Osteoblast (primary cell): Measurements from ENCODE around the gene LYPLAL1. TPM values are rescaled to one million over a fixed set of nuclear protein-coding genes. Genes with fewer than 3 reads are reported as not detected.

ENCODE experiments used
- DNase-seq: peaks from one replicate; pipeline ENCODE4 v3.0.0; 2011; ENCODE audit warnings: low spot score, mixed read lengths; ENCODE audit not compliant: insufficient read length; ENCODE audit errors: missing footprints
- H2AFZ ChIP-seq: 2 replicates; pipeline ENCODE4 v1.6.0; 2011; ENCODE audit warnings: mild to moderate bottlenecking, low read length
- H3K27ac ChIP-seq: 2 replicates; pipeline ENCODE4 v1.5.1; 2011; ENCODE audit warnings: mild to moderate bottlenecking, low read depth, low read length, moderate library complexity
- H3K27me3 ChIP-seq: 2 replicates; pipeline ENCODE4 v1.6.0; 2012; ENCODE audit warnings: mild to moderate bottlenecking, control low read depth, inconsistent platforms, low read length, moderate library complexity; ENCODE audit not compliant: insufficient read depth
- H3K36me3 ChIP-seq: 2 replicates; pipeline ENCODE4 v1.5.1; 2011; ENCODE audit warnings: mild to moderate bottlenecking, low read length, control low read depth, moderate library complexity; ENCODE audit not compliant: insufficient read depth
- H3K4me1 ChIP-seq: 2 replicates; pipeline ENCODE4 v1.5.1; 2011; ENCODE audit warnings: mild to moderate bottlenecking, low read length, control low read depth, moderate library complexity; ENCODE audit not compliant: insufficient read depth
- H3K4me2 ChIP-seq: 2 replicates; pipeline ENCODE4 v1.6.0; 2011; ENCODE audit warnings: mild to moderate bottlenecking, low read length; ENCODE audit not compliant: insufficient read depth
- H3K4me3 ChIP-seq: fragments of 200-600 bp; sonication (generic); 3 replicates; pipeline ENCODE4 v1.5.1; 2012; ENCODE audit warnings: mild to moderate bottlenecking, low read length, inconsistent platforms; ENCODE audit not compliant: insufficient read depth
- H3K79me2 ChIP-seq: 2 replicates; pipeline ENCODE4 v1.6.0; 2012; ENCODE audit warnings: mild to moderate bottlenecking, low read length, control low read depth, inconsistent platforms; ENCODE audit not compliant: insufficient read depth
- H3K9me3 ChIP-seq: 2 replicates; pipeline ENCODE4 v1.5.1; 2011; ENCODE audit warnings: low read depth, low read length, control low read depth
- H4K20me1 ChIP-seq: 2 replicates; pipeline ENCODE4 v1.6.0; 2012; ENCODE audit warnings: mild to moderate bottlenecking, low read length, control low read depth; ENCODE audit not compliant: insufficient read depth
- CTCF ChIP-seq: IDR thresholded peaks from 2 replicates; pipeline ENCODE4 v1.5.1; 2011; ENCODE audit warnings: mild to moderate bottlenecking, low read depth, low read length, moderate library complexity; ENCODE audit errors: extremely low read depth
- total RNA-seq: library from RNA; depleted of rRNA; stranded (reverse); fragments of >200 nt; gene quantifications from 2 replicates; pipeline ENCODE4 v1.2.3, GENCODE V29; 2012

LYPLAL1 gene
- total RNA-seq, 1 donor: 33.7 TPM

- Histone ChIP-seq H3K4me3 (no peak overlapping the region), H3K9me3 (no peaks in the 10 kb centered on the region), H3K79me2 (no peaks in the 10 kb centered on the region), H2AFZ (no peak overlapping the region), H3K4me2 (no peak overlapping the region), H3K36me3 (no peaks in the 10 kb centered on the region), H3K27ac (no peak overlapping the region), H4K20me1 (no peaks in the 10 kb centered on the region), H3K27me3 (no peaks in the 10 kb centered on the region), H3K4me1 (no peaks in the 10 kb centered on the region)
- TF ChIP-seq CTCF: no peak
- DNase-seq: no peak
These were observed 28.9 kb downstream of the LYPLAL1 start for GRCh38 chr1:219202567-219202966.

- no peaks in the 10 kb centered on the region for H3K79me2 ChIP-seq
- H3K27ac ChIP-seq: no peak overlapping the region
- no peak overlapping the region for H3K4me2 ChIP-seq
- H3K4me3 ChIP-seq: no peak overlapping the region
- H3K27me3 ChIP-seq: no peaks in the 10 kb centered on the region
- no peaks in the 10 kb centered on the region for H3K4me1 ChIP-seq
- no peak for DNase-seq
- H3K9me3 ChIP-seq: no peaks in the 10 kb centered on the region
- no peaks in the 10 kb centered on the region for H3K36me3 ChIP-seq
- no peaks in the 10 kb centered on the region for H4K20me1 ChIP-seq
- no peak overlapping the region for H2AFZ ChIP-seq
- TF ChIP-seq CTCF: no peak
These were observed 32.7 kb downstream of the LYPLAL1 start for GRCh38 chr1:219206350-219206749.

- Histone ChIP-seq H2AFZ (no peak overlapping the region), H3K27me3 (no peaks in the 10 kb centered on the region), H3K27ac (no peak overlapping the region), H3K9me3 (no peaks in the 10 kb centered on the region), H4K20me1 (no peaks in the 10 kb centered on the region), H3K79me2 (no peaks in the 10 kb centered on the region), H3K4me2 (no peak overlapping the region), H3K4me3 (no peak overlapping the region), H3K4me1 (no peaks in the 10 kb centered on the region), H3K36me3 (peaks cover 6% of the 10 kb centered on the region)
- TF ChIP-seq CTCF: no peak
- DNase-seq: no peak
These were observed 35.9 kb downstream of the LYPLAL1 start for GRCh38 chr1:219209578-219209977.

- Histone ChIP-seq H2AFZ (no peak overlapping the region), H3K4me1 (no peaks in the 10 kb centered on the region), H3K79me2 (no peaks in the 10 kb centered on the region), H3K4me2 (no peak overlapping the region), H3K36me3 (peaks cover 6% of the 10 kb centered on the region), H3K27ac (no peak overlapping the region), H4K20me1 (no peaks in the 10 kb centered on the region), H3K4me3 (no peak overlapping the region), H3K27me3 (no peaks in the 10 kb centered on the region), H3K9me3 (no peaks in the 10 kb centered on the region)
- TF ChIP-seq CTCF: no peak
- no peak for DNase-seq
These were observed 36.4 kb downstream of the LYPLAL1 start for GRCh38 chr1:219210067-219210466.
